ENCODE measurements around the gene ZBTB7B.
A peak's percentile ranks its signal among the peaks of the same experiment; 100 is the strongest.

ZBTB7B gene

DNA sequence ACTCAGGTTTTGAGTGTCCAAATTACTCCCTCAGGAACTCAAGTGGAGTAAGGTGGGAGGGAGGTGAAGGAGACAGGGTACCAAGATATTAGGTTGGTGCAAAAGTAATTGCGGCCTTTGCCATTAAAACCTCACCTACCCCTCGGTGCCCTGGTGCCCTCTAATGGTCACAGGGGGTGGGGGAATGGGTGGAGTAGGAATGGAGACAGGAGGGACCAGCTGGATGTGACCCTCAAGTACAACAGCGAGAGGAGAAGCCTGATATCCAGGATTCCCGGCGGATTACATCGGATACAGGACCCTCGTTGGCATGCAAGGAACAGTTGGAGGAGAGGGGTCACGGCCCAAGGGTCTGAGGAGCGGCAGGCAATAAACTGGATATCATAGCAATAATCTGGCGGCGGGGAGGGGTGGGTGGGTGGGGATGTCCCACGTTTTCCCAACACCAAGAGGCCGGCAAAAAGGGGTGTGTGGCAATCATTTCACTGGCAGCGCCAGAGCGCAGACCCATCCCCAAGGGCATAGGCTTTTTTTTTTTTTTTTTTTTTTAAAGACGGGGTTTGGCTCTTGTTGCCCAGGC is 4.3 kb upstream of the ZBTB7B start:
- peak overlapping the region; percentile 98 for H3K27ac ChIP-seq
- TF ChIP-seq, protein P1, sequence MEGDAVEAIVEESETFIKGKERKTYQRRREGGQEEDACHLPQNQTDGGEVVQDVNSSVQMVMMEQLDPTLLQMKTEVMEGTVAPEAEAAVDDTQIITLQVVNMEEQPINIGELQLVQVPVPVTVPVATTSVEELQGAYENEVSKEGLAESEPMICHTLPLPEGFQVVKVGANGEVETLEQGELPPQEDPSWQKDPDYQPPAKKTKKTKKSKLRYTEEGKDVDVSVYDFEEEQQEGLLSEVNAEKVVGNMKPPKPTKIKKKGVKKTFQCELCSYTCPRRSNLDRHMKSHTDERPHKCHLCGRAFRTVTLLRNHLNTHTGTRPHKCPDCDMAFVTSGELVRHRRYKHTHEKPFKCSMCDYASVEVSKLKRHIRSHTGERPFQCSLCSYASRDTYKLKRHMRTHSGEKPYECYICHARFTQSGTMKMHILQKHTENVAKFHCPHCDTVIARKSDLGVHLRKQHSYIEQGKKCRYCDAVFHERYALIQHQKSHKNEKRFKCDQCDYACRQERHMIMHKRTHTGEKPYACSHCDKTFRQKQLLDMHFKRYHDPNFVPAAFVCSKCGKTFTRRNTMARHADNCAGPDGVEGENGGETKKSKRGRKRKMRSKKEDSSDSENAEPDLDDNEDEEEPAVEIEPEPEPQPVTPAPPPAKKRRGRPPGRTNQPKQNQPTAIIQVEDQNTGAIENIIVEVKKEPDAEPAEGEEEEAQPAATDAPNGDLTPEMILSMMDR (IDR thresholded peaks at IDR 0.05): no peak; the same call in 1 of the 2 replicates
- TF ChIP-seq ZFX (IDR thresholded peaks at IDR 0.05; ENCODE audit: borderline replicate concordance): no peak

DNA sequence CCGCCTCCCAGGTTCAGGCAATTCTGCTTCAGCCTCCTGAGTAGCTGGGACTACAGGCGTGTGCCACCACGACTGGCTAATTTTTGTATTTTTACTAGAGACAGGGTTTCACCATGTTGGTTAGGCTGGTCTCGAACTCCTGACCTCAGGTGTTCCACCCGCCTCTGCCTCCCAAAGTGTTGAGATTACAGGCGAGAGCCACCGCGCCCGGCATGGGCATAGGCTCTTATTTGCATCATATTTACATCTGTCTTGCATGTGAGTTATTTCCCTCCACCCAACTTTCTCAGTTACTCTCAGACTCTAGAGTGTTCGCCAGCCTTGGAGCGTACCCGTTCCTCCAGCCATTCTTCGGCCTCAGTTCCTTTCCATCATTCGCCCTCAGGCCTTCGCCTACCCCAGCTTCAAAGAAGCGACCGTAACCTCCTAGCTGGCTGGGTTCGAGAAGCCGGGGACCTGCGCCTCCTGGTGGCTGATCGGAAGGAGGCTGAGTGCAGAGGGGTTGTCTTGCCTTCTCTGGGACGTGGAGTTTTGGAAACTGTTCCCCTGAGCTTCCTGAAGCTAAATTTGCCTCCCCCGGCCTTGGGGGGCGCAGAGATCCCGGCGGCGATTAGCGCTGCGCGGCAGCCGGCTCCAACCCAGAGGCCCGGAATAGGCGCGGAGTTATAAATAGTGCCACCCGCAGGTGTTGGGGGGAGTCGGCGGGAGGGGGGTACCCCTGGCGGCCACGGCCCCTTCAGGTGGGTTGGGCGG is 3.6 kb upstream of the ZBTB7B start:
- peak overlapping the region; percentile 98 for H3K27ac ChIP-seq

DNA sequence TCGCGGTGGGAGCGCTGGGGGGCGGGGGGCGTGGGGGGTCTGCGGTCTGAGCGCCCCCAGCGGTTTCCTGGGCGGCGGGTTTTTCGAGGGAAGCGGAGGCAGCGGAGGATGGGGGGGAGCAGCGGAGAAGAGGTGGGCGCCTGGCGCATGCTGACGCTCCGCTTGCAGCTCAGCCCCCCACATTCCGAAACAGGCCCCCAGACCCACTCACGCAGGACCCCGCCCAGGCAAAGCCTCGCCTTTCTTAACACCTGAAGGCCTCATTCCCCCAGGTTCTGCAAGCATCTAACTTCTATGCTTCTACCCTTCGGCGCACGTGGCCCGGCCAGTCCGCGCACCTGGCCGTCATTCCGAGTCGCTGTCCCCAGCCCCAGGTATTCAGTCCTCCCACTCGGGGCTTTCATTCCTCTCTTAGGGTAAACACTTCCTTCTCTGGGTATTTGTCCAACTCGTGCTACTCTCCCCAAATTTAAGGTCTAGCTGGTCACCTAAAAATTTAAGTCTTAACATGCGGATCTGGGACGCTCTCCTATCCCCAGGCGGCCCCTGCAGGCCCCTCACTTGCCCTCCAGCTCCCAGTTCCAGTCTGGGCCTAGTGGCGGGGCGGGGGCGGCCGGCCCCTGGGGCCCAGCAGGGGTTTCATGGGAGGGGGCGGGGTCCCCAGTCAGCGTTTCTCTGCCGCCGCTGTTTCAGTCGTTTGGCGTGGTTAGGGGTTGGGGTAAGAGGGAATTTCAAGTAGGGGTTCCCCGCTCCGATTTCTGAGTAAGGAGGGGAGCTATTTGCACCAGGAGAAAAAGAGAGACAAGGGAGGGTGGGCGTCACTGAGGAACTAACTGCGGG is 2.8 kb upstream of the ZBTB7B start:
- H3K27ac ChIP-seq: peak overlapping the region; percentile 98
- TF ChIP-seq, protein P1 (IDR thresholded peaks at IDR 0.05): no peak
- no peak for TF ChIP-seq ZFX (IDR thresholded peaks at IDR 0.05; ENCODE audit: borderline replicate concordance)

More for the DNA sequence above, 3.6 kb upstream of the ZBTB7B start:
- TF ChIP-seq ZFX (IDR thresholded peaks at IDR 0.05; ENCODE audit: borderline replicate concordance): no peak
- TF ChIP-seq, protein P1 (IDR thresholded peaks at IDR 0.05): peak; percentile 98

DNA sequence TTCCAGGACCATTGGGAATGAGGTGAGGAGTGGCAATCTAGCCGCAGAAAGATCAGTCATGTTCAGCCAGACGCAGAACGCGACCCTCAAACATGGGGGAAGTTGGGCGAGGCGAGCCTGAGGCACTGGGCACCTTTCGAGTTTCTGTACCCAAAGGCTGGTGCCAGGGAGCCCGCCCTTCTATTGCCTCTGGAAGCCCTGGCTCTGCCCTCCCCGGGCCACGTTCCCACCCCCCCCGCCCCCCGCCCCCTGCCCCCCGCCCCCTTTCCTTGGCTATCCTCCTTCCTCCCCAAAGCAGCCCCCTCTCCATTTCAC is 2.2 kb upstream of the ZBTB7B start:
- peak overlapping the region; percentile 98 for H3K27ac ChIP-seq
- TF ChIP-seq, protein P1 (IDR thresholded peaks at IDR 0.05): no peak
- TF ChIP-seq ZFX (IDR thresholded peaks at IDR 0.05; ENCODE audit: borderline replicate concordance): no peak

DNA sequence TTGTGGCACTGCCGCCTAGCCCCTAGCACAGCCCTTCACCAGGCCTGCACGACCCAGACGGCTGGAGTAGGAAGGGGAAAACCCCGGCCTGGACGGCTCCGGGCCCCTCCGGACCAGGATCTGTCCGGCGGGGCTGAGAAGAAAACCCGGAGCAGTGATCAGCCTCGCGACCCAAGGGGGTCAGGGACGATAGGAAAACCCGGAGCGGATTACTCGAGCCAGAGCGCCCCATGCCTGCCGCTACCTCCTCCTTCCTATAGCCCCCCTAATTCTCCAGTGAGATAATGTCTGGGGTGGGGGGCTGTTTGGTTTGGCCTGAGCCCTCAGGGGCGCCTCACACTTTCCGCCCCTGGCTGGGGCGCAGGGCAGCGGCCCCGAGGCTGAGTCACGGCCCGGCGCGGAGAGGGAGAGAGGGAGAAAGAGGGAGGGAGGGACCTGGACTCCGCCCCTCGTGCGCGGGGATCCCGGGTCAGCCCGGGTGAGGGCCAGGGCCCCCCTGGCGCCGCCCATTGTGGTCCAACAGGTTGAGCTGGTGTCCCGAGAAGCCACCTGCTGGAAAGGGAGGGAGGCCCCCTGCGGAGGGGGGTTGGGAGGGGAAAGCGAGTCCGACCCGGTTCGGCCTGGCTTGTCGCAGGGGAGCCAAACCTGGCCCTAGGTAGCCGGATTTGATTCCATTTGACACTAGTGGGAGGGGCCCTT is 1.7 kb upstream of the ZBTB7B start:
- TF ChIP-seq, protein P1 (IDR thresholded peaks at IDR 0.05): no peak
- TF ChIP-seq ZFX (IDR thresholded peaks at IDR 0.05; ENCODE audit: borderline replicate concordance): no peak
- peak overlapping the region; percentile 98 for H3K27ac ChIP-seq

DNA sequence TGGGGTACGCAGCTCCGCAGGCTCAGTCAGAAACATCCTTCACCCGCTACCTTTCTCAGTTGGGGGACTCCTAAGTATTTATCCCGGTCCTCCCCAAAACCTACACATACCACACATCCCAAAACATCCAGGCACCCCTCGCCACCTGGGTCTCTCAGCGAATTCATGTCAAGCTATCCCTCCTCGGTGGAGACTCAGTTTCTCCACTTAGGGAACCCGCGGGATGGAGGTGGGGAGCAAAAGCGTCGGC is 1.3 kb upstream of the ZBTB7B start:
- peak overlapping the region; percentile 98 for H3K27ac ChIP-seq
- TF ChIP-seq, protein P1 (IDR thresholded peaks at IDR 0.05): no peak
- no peak for TF ChIP-seq ZFX (IDR thresholded peaks at IDR 0.05; ENCODE audit: borderline replicate concordance)
